Measurements from ENCODE around the gene MX1.

- no peak for TF ChIP-seq CTCF (IDR thresholded peaks at IDR 0.05)
- TF ChIP-seq POLR2AphosphoS5 (IDR thresholded peaks at IDR 0.05) = no peak
- TF ChIP-seq POLR2A (IDR thresholded peaks at IDR 0.05) = no peak
Observed at GRCh38 chr21:41445465-41445862, 19.4 kb downstream of the MX1 start.
